Endothelial cell of umbilical vein (primary cell): Measurements from ENCODE around the gene SLC1A7. TPM values are rescaled to one million over a fixed set of nuclear protein-coding genes. Genes with fewer than 3 reads are reported as not detected.

Experiments
- BruUV-seq: library from RNA; stranded (reverse); fragments of 400-500 nt; replicated peaks from 2 replicates; lab custom pipeline; 2021; lab: Mats Ljungman, UMichigan
- CTCF ChIA-PET: fragments of 300-600, 350-600 bp; sonication (Branson Sonifier 250); formaldehyde crosslinking; loops from one replicate; lab custom pipeline; 2021; ENCODE audit warnings: antibody characterized with exemption, inconsistent platforms; lab: Charles Lee
- POLR2A ChIA-PET: fragments of 300-600, 350-600 bp; sonication (Branson Sonifier 250); formaldehyde crosslinking; loops from one replicate; lab custom pipeline; 2021; ENCODE audit warnings: antibody characterized with exemption, inconsistent platforms; lab: Charles Lee
- DNase-seq: peaks from one replicate; pipeline ENCODE4 v3.0.0-alpha.2; 2011; ENCODE audit warnings: low read depth, low spot score
- FAIRE-seq: peaks from 2 replicates; lab custom pipeline; 2011; peaks lifted over from hg19 to GRCh38; lab: Jason Lieb, UNC
- H2AFZ ChIP-seq: 2 replicates; pipeline ENCODE4 v1.6.0; 2012; ENCODE audit warnings: low read depth, low read length, control low read depth, inconsistent platforms
- H3K27ac ChIP-seq: 2 replicates; pipeline ENCODE4 v1.5.1; 2011; ENCODE audit warnings: low read depth, mild to moderate bottlenecking, control low read depth, low read length, moderate library complexity; ENCODE audit not compliant: insufficient read depth
- H3K27me3 ChIP-seq, 2 experiments: 2 replicates each; pipeline versions ENCODE4 v1.6.0 to v1.6.1; 2011; ENCODE audit warnings: low read length in 2 of 2, mixed read lengths in 1 of 2; ENCODE audit not compliant: control insufficient read depth in 2 of 2, insufficient read depth in 2 of 2
- H3K36me3 ChIP-seq, 2 experiments: 2 replicates in 1 of 2; 3 replicates in 1 of 2; pipeline ENCODE4 v1.5.1; 2011; ENCODE audit warnings: low read length in 2 of 2, mild to moderate bottlenecking in 1 of 2, moderate library complexity in 1 of 2; ENCODE audit not compliant: control insufficient read depth in 2 of 2, insufficient read depth in 2 of 2; ENCODE audit errors: extremely low read depth in 1 of 2
- H3K4me1 ChIP-seq: 3 replicates; pipeline ENCODE4 v1.5.1; 2011; ENCODE audit warnings: mild to moderate bottlenecking, low read length; ENCODE audit not compliant: control insufficient read depth, insufficient read depth; ENCODE audit errors: extremely low read depth
- H3K4me2 ChIP-seq: 2 replicates; pipeline ENCODE4 v1.6.1; 2011; ENCODE audit warnings: low read length, control low read depth, mixed read lengths; ENCODE audit not compliant: insufficient read depth
- H3K4me3 ChIP-seq, 3 experiments: fragments of 200-600 bp in 1 of 3; sonication (generic), shearing (Covaris generic) in 1 of 3; replicated peaks in 1 of 3; 2 replicates each; pipeline ENCODE4 v1.5.1; 2011 to 2016; ENCODE audit warnings: control low read depth in 3 of 3, low read length in 3 of 3, mild to moderate bottlenecking in 2 of 3, inconsistent platforms in 1 of 3, low read depth in 1 of 3, moderate library complexity in 1 of 3; ENCODE audit not compliant: insufficient read depth in 1 of 3
- H3K79me2 ChIP-seq: 2 replicates; pipeline ENCODE4 v1.6.0; 2012; ENCODE audit warnings: low read length, inconsistent platforms; ENCODE audit not compliant: control insufficient read depth, insufficient read depth
- H3K9ac ChIP-seq: replicated peaks from 2 replicates; pipeline ENCODE3; 2011; ENCODE audit warnings: low read length, control low read depth; ENCODE audit not compliant: insufficient read depth; ENCODE audit errors: extremely low read depth
- H3K9me1 ChIP-seq: replicated peaks from 3 replicates; pipeline ENCODE4 v1.6.0; 2011; ENCODE audit warnings: mild to moderate bottlenecking, low read length; ENCODE audit not compliant: control insufficient read depth, insufficient read depth; ENCODE audit errors: extremely low read depth
- H3K9me3 ChIP-seq: replicated peaks from 2 replicates; pipeline ENCODE4 v1.5.1; 2012; ENCODE audit warnings: low read length, inconsistent platforms; ENCODE audit not compliant: control insufficient read depth, insufficient read depth
- H4K20me1 ChIP-seq: replicated peaks from 2 replicates; pipeline ENCODE3; 2011; ENCODE audit warnings: mild to moderate bottlenecking, low read length; ENCODE audit not compliant: control insufficient read depth, insufficient read depth; ENCODE audit errors: extremely low read depth
- CTCF ChIP-seq, 2 donors: IDR thresholded peaks; 1 replicate in 1 of 2; 2 replicates in 1 of 2; pipeline ENCODE4 v1.5.1; 2011; ENCODE audit warnings: low read length in 2 of 2, mild to moderate bottlenecking in 2 of 2, moderate library complexity in 2 of 2, control low read depth in 1 of 2, inconsistent platforms in 1 of 2, low read depth in 1 of 2; ENCODE audit not compliant: insufficient read depth in 1 of 2; ENCODE audit errors: extremely low read depth in 1 of 2
- FOS ChIP-seq: IDR thresholded peaks from 2 replicates; pipeline ENCODE4 v1.6.1; 2011; ENCODE audit warnings: mild to moderate bottlenecking, low read length, moderate library complexity, borderline replicate concordance; ENCODE audit not compliant: insufficient read depth
- GATA2 ChIP-seq: IDR thresholded peaks from 2 replicates; pipeline ENCODE4 v1.7.0; 2011; ENCODE audit warnings: low read depth, mild to moderate bottlenecking, moderate library complexity, mixed read lengths, low read length; ENCODE audit not compliant: insufficient read length, insufficient read depth
- JUN ChIP-seq: IDR thresholded peaks from 2 replicates; pipeline ENCODE4 v1.6.1; 2011; ENCODE audit warnings: borderline replicate concordance, low read depth; ENCODE audit not compliant: insufficient read length, insufficient read depth
- MAX ChIP-seq: IDR thresholded peaks from 2 replicates; pipeline ENCODE4 v1.6.1; 2011; ENCODE audit not compliant: insufficient read depth, insufficient read length
- POLR2AphosphoS5 ChIP-seq: IDR thresholded peaks from 2 replicates; pipeline ENCODE4 v1.6.1; 2012; ENCODE audit warnings: low read depth, mild to moderate bottlenecking, control low read depth, low read length, moderate library complexity; ENCODE audit not compliant: insufficient read depth
- dilution Hi-C: fragments of 300-500 bp; cut with MboI; formaldehyde crosslinking; loops from one replicate; pipeline ENCODE4 v1.15.0; 2019; ENCODE audit warnings: low sequenced_read_pairs; ENCODE audit not compliant: extremely low pct_ligation_motif_present
- intact Hi-C: fragments of 100-400 bp; cut with micrococcal nuclease; formaldehyde crosslinking; loops from one replicate; pipeline ENCODE4 v1.10.0; 2022
- polyA plus RNA-seq, 4 experiments: library from polyadenylated mRNA; depleted of rRNA in 3 of 4; stranded (reverse) in 3 of 4; unstranded in 1 of 4; fragments of >200 nt; gene quantifications; 2 replicates each; pipeline versions ENCODE4 v1.2.1 to v1.2.3, GENCODE V29; 2011 to 2012; ENCODE audit warnings: missing spikeins in 1 of 4
- total RNA-seq: library from RNA; stranded (reverse); gene quantifications from 2 replicates; pipeline ENCODE4 v1.2.3, GENCODE V29; 2021

The SLC1A7 gene
- total and polyA plus RNA-seq, 2 donors (not counting 3 experiments of a cell fraction or from before 2014, with no cell fraction given): not detected

GRCh38 chr1:53048960-53049573 is 93.4 kb downstream of the SLC1A7 start:
- Histone ChIP-seq H3K4me1 (peaks cover 46% of the 10 kb centered on the region), H2AFZ (no peak overlapping the region), H4K20me1 (no peaks in the 10 kb centered on the region), H3K9ac (peak overlapping the region; percentile 19), H3K4me2 (peak overlapping the region; percentile 80), H3K79me2 (no peaks in the 10 kb centered on the region), H3K27me3 (no peaks in the 10 kb centered on the region), H3K9me1 (no peaks in the 10 kb centered on the region), H3K9me3 (no peaks in the 10 kb centered on the region), H3K4me3 (no peak overlapping the region), H3K36me3 (no peaks in the 10 kb centered on the region), H3K27ac (peak overlapping the region; percentile 95)
- DNase-seq: no peak
- TF ChIP-seq POLR2AphosphoS5 (no peak), FOS (no peak)
- dilution Hi-C loops: no loop called here
- intact Hi-C loops: loop anchor here (2.0 to 5.0 kb wide), 3 partner anchors 128 to 347 kb away; partner anchors contain the start of genes ECHDC2 and ZYG11A
- BruUV-seq: no TSS peak
- ChIA-PET POLR2A (no interaction called here), CTCF (interaction anchor here (0.6 to 3.7 kb wide), 8 partner anchors 10 to 133 kb away, joined by 3 to 26 read pairs (median 4); partner anchors contain the start of genes ECHDC2 and PODN)
- no peak for FAIRE-seq

- dilution Hi-C loops (no loop called here), intact Hi-C loops (loop anchor here (1.0 to 5.0 kb wide), 5 partner anchors 14 to 346 kb away; partner anchors contain the start of genes ECHDC2, PODN and ZYG11A)
- H4K20me1 ChIP-seq: no peaks in the 10 kb centered on the region
- DNase-seq (peak; percentile 94), FAIRE-seq (peak; percentile 92)
- H3K9ac ChIP-seq: peak overlapping the region; percentile 53
- H3K9me1 ChIP-seq: no peaks in the 10 kb centered on the region
- peak overlapping the region; percentile 95 for H3K27ac ChIP-seq
- H3K9me3 ChIP-seq: no peaks in the 10 kb centered on the region
- ChIA-PET CTCF (interaction anchor here (0.8 to 3.7 kb wide), 13 partner anchors 11 to 138 kb away, joined by 3 to 26 read pairs (median 3); partner anchors contain the start of genes ECHDC2 and PODN), POLR2A (interaction anchor here (0.7 kb wide), 1 partner anchor 54 kb away, joined by 3 read pairs; no protein-coding TSS in a partner anchor)
- H3K79me2 ChIP-seq: no peaks in the 10 kb centered on the region
- H3K4me1 ChIP-seq: peaks cover 46% of the 10 kb centered on the region
- peak overlapping the region in 1 of 3 experiments; percentile 14 for H3K4me3 ChIP-seq
- BruUV-seq: no TSS peak
- H3K27me3 ChIP-seq: no peaks in the 10 kb centered on the region
- TF ChIP-seq POLR2AphosphoS5 (peak; percentile 45), MAX (no peak), GATA2 (peak; percentile 70), JUN (peak; percentile 93), FOS (peak; percentile 93), CTCF (IDR thresholded peaks at IDR 0.05; ENCODE audit: extremely low read depth in 1 of 2, insufficient read depth in 1 of 2, low read depth in 1 of 2, low read length in 2 of 2) (no peak)
- peak overlapping the region; percentile 17 for H2AFZ ChIP-seq
- H3K36me3 ChIP-seq: peaks cover 0 to 3% of the 10 kb centered on the region in 2 experiments
- peak overlapping the region; percentile 67 for H3K4me2 ChIP-seq
These were observed 94.4 kb downstream of the SLC1A7 start for GRCh38 chr1:53047737-53048736.
